ENCODE results near the gene CHRNA3.

GRCh38 chr15:78629716-78630065, 8.9 kb upstream of the CHRNA3 start:
- TF ChIP-seq CTCF (IDR thresholded peaks at IDR 0.05) = no peak
- TF ChIP-seq POLR2A (IDR thresholded peaks at IDR 0.05) = no peak
